Stimulated activated CD8-positive, alpha-beta memory T cell treated with anti-CD3 and anti-CD28 coated beads, Interleukin-4, amount 100 ng/mL, for 1 hour (primary cell): ENCODE results near the gene VPS13D.
A peak's percentile ranks its signal among the peaks of the same experiment; 100 is the strongest.

Experiments used
- DNase-seq, 2 donors: peaks; one replicate each; pipeline ENCODE4 v3.0.0-alpha.2; 2020; ENCODE audit warnings: low read depth in 2 of 2, low spot score in 1 of 2

Gene VPS13D, protein sequence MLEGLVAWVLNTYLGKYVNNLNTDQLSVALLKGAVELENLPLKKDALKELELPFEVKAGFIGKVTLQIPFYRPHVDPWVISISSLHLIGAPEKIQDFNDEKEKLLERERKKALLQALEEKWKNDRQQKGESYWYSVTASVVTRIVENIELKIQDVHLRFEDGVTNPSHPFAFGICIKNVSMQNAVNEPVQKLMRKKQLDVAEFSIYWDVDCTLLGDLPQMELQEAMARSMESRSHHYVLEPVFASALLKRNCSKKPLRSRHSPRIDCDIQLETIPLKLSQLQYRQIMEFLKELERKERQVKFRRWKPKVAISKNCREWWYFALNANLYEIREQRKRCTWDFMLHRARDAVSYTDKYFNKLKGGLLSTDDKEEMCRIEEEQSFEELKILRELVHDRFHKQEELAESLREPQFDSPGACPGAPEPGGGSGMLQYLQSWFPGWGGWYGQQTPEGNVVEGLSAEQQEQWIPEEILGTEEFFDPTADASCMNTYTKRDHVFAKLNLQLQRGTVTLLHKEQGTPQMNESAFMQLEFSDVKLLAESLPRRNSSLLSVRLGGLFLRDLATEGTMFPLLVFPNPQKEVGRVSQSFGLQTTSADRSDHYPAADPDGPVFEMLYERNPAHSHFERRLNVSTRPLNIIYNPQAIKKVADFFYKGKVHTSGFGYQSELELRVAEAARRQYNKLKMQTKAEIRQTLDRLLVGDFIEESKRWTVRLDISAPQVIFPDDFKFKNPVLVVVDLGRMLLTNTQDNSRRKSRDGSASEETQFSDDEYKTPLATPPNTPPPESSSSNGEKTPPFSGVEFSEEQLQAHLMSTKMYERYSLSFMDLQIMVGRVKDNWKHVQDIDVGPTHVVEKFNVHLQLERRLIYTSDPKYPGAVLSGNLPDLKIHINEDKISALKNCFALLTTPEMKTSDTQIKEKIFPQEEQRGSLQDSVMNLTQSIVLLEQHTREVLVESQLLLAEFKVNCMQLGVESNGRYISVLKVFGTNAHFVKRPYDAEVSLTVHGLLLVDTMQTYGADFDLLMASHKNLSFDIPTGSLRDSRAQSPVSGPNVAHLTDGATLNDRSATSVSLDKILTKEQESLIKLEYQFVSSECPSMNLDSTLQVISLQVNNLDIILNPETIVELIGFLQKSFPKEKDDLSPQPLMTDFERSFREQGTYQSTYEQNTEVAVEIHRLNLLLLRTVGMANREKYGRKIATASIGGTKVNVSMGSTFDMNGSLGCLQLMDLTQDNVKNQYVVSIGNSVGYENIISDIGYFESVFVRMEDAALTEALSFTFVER (N-terminal part only)

DNA sequence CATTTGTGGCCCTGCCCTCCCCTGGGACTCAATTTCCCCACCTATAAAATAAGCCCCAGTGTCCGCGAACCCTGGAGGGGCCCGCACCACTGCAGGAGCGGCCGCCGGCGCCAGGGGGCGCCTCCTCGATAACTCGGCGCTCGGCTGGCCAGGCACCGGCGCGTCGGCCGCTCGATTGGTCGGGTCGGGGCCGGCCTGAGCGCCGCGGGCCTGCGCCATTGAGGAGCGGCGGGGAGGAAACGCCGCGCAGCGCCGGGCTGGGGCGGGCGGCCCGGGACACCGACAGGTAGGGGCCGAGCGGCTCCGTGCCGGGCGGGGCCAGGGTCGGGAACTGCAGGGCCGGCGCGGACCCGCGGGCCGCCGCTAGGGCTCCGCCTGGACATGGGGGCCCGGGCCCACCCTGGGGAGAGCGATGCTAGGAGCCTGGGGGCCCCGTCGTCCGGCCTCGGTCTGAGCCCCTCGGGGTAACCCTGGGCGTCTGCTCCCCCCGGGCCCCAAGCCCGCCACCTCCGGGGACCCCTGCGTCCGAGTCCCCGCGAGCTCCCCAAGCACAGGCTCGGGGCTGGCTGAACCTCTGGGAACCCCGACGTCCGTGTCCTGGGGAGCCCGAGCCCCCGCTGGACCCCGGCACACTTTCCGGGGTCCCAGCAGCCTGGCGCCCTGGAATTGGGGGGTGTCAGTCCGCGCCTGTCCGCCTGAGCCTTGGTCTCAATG, at the start of gene VPS13D:
VPS13D (plus strand) TSS at position 196 of the 714 bp plus-strand sequence. CDS start 4,237 bp downstream, outside the sequence.
- peak; percentile 65 to 72 for DNase-seq

DNA sequence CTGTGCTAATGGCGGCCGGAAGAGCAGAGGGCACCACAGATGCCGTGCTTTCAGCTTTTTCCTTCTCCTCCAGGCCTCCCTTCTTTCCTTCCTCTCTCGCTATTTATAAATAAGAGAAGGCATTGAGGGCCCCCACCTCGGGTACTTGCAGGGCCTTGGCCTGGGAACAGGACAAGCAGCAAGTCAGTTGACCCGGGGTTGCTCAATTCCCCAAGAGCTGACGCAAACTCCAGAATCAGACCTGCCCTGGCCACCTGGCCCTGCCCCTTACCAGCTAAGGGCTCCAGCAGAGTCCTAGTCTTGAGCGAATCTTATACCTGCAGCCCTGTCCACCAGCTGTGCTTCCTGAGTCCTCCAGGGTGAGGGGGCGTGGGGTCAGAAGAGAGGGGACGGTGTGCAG, 49.5 kb upstream of the VPS13D start:
- DNase-seq: no peak

DNA sequence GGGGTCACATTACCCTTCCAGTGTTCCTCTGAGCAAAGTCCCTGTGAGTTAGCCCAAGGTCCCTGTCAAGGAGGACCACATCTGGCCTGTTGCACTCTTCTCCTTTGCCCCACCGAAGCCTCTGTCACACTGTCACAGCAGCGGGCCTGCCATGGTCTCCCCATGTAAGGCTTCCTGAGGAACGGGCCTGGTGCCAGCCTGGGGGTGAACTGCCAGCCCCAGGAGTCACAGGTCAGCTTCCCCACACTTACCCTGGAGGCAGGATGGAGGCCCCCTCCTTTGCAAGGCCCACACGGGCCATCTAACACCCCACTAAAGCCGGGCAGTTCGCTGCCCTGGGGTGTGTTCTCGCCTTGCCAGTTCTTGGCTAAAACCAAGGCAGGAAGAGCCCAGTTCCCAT, 48.9 kb upstream of the VPS13D start:
- DNase-seq: no peak

DNA sequence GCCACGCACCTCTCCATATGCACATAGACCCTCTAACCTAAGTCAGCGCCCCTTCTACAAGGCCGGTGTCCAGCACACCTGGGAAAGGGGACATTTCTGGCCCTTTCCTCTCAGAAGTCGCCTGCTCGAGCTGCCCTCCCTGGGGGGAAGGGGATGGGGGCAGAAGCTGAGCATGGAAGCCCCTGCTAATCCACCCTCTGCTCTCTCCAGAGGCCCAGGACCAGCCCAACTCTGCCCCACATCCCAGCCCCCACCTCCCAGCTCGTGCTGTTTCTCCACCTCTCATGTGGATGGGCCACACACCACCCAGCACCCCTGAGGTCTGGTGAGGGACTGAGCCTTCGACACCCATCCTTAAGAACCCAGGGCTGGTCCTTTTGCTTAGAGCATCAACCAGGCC, 48.3 kb upstream of the VPS13D start:
- no peak for DNase-seq

DNA sequence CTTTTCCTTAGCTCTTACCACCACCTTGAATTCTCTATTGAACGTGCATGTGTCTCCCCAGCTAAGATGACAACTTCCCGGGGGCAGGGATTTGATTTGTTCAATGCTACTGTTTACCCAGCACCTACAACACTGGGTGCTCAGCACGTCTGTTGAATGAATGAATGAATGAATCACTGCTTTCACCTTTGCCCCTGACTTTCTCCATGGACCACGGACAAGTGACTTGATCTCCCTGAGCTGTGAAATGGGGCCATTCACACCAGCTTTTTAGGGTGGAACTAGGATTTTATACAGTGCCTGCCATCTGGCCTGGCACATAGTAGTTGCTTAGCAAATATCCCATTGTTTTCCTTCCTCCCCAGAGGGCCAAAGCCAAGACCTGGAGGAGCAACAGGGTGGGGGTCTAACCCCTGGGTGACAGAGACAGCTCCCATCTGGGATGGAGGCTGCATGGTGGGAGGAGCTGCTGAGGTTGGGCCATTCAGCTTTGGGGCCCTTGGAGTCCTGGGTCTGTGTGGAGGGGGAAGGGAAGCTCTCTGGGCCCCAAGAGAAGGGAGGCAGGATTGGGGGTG, 47.3 kb upstream of the VPS13D start:
- DNase-seq: no peak

DNA sequence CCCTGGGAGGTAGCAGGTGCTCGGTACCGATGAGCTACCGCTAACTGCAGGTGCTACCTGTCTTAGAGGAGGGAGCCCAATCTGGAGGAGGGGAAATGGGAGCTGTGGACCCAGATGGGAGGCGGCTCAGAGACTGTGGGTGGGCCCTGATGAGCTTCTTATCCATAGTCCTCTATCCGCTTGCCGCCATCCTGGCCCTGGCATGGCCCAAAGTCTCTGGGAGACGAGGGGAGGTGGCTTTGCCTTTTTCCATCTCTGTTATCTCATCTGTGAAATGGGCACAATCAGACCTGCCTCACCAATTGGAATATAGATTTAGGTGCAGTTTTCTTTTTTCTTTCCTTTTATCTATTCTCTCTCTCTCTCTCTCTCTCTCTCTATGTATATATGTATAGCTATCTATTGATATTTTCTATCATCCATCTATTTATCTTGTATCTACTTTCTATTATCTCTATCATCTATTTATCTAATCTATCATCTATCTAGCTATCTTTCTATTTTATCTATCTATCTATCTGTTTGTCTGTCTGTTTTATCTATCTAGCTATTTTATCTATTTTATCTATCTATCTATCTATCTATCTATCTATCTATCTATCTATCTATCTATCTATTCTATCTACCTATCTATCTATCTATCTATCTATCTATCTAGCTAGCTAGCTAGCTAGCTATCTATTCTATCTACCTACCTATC, 46.6 kb upstream of the VPS13D start:
- no peak for DNase-seq

DNA sequence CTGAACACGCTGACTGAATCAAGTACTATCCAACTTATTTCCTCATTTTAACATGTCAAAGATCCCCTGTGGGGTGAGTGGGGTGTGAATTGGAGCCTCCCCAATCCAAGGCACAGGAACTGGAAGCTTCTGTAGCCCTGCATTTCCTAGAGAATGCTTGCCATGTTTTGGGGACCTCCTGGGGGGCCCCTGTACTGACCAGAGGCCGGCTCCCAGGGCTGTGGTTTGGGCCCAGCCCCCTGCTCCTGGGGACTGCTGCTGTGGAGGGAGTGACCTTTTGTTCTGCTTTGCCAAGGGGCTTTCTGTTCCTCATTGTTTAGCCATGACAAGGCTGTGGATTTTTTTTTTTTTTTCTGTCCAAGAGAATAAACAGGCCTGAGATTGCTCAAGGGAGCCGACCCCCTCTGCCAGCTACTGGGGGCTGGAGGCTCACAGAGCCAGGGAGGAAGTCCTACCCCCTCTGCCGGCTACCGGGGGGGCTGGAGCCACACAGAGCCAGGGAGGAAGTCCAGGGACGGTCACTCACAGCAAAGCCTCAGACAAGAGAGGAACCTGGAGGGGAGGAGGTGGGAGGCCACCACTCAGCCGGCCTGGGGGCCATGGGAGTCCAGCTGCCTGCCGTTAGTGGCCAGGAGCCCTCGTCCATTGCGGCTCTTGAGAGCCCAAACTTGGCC, 45.7 kb upstream of the VPS13D start:
- no peak for DNase-seq

DNA sequence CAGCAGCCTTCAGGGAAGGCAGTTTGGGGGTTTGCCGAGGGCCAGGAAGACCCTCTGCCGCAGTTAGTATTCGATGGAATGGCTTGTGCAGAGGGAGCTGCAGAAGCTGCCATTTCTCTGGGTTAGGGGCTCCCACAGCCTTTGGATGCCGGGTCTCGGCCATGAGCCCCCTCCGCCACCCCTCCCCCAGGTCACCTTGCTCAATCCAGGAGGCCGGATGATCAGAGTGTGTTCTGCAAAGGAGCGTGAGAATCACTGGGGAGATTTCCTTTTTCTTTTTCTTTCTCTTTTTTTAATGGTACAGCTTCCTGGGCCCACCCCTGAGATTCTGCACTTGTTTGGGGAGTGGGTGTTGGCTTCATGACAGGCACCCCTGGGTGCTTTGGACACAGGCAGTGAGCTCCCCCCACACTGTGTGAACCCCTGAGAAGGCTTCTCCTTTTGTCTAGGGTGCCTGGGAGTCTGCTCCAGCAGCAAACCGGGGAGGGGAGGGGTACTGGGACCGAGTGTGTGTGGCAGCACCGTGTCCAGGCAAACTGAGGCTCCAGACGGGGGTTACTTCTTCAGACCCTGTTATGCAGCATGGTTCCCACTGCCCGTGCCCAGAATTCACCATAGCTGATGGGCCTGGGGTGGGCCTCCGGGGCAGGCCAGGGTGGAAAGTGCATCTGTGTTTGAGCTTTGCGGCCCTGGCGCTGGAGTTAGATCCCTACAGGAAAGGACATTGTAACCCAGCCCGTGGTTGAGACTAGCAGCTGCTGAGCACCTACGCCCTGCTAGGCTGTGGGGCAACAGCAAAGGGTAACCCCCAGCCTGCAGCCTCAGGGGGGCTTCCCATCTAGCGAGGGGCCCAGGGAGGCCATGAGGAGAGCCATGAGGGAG, 44.6 kb upstream of the VPS13D start:
- no peak for DNase-seq

DNA sequence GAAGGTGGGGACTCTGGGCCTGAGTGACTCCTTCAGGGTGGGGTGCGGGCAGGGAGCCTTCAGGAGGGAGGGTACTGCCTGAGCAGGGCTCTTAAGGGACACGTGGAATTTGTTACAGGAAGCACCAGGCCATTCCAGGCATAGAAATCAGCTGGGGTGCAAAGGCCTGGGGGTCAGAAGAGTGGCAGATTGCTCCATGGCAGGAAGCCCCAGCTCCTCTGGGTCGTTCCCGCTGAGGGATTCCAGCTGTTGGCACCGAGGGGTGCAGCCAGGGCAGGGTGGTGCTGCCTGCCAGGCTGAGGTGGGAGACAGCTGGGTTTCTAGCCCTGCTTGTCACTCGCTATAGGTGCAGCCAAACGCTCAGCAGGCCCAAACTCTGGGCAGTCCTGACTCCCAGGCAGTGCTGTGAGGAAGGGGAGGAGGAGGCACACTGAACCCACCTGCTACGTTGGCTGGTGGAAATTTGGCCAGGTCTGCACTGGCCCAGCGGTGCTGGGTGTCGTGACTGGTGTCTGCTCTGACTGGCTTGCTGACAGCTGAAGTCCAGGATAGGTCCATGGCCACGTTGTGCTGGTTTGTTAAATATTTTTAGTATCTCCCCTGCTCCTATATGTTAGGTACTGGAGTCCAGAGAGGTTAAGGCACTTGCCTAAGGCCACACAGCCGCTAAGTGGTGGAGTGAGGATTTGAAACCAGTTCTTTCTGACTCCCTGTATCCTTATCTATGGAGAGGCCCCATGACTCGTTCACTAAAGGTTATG, 43.7 kb upstream of the VPS13D start:
- DNase-seq: no peak

DNA sequence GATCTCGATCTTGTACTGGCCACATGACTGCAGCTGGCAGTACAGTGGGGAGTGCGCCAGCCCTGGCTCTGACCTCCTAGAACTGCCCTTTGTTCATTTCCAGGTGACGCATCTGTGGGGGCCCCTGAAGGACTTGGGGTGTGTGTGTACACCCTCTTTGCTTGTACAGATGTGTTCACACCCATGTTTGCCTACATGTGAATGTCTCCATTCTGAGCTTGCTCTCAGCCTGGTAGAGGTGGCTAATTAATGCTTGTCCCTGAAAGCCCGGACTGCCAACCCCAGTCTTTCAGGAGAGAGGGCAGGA, 43.2 kb upstream of the VPS13D start:
- no peak for DNase-seq

DNA sequence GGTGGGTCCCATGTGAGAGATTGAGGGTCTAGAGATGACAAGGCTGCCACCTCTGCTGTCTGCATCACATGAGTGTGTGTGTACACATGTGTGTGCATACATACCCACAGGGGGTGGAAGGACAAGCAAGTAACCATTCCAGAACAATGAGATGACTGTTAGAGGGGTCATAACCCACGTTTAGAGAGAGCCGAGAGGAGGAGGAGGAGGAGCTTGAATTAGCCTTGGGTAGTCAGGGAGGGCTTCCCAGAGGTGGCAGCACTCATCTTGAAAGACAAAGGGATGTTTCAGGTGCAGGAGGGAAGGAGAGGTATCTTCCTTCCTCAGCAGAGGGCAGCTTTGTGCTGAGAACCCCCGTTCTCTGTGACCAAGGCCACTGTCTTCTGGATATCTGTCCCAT, 41.7 kb upstream of the VPS13D start:
- DNase-seq: no peak

DNA sequence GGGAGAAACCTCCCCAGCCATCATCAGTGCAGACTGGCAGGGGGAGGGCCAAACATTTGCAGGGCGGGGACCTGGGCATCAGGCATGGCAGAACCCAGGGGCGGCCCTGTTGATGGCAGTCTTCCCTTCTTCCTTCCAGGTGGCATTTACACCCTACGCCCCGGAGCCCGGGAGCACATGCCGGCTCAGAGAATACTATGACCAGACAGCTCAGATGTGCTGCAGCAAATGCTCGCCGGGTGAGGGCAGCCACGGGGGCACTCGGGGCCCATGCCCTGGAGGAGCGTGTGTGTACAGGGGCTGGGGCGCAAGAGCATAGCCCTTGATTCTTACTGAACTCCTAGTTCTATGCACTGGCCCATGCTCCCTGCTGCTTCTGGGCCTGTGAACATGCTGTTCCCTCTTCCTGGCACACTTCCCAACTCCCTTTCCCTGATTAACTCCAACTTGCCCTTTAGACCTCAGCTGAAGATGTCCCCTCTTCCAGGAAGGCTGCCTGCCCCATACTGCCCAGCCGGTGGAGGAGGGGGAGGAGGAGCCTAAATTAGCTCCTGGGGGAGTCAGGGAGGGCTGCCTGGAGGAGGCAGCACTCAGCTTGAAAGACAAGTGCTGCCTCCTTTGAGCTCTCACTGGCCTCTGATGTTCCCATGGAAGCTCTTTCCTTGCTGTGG, 41.0 kb upstream of the VPS13D start:
- DNase-seq: no peak

DNA sequence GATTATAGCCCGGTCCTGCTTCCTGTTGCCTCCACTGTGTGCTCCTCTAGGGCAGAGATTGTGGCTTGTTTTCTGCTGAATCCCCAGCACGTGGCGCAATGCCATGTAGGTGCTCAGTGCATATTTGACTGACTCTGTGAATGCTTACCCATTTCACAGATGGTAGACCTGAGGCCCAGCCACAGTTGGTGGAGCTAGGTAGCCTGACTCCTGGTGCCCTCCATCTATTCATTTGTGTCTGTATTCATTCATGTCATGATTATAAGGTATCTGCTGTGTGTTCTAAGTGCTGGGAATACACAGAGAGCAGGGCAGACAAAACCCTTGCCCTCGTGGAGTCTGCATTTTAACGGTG, 40.5 kb upstream of the VPS13D start:
- no peak for DNase-seq

DNA sequence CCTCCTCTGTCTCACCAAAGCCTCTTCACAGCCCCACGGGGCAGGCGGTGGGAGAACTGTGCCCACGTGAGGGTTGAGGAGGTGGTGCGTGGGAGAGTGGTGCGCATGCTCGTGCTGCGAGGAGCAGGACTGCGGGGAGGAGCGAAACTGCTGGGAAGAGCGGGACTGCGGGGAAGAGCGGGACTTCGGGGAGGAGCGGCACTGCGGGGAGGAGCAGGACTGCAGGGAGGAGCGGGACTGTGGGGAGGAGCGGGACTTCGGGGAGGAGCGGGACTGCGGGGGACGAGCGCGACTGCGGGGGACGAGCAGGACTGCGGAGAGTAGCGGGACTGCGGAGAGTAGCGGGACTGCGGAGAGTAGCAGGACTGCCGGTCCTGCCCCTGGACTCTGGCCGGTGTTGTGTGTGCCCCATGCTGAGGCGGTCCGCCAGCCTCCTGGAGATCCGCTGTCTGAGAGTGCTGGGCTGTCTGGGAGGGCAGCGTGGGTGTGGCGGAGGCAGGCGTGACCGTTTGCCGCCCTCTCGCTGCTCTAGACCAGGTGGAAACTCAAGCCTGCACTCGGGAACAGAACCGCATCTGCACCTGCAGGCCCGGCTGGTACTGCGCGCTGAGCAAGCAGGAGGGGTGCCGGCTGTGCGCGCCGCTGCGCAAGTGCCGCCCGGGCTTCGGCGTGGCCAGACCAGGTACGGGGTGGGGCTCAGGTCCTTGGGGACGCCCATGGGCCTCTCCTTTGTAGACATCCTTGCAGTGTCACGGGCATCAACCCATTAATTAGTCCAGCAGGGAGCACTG, 38.4 kb upstream of the VPS13D start:
- no peak for DNase-seq

DNA sequence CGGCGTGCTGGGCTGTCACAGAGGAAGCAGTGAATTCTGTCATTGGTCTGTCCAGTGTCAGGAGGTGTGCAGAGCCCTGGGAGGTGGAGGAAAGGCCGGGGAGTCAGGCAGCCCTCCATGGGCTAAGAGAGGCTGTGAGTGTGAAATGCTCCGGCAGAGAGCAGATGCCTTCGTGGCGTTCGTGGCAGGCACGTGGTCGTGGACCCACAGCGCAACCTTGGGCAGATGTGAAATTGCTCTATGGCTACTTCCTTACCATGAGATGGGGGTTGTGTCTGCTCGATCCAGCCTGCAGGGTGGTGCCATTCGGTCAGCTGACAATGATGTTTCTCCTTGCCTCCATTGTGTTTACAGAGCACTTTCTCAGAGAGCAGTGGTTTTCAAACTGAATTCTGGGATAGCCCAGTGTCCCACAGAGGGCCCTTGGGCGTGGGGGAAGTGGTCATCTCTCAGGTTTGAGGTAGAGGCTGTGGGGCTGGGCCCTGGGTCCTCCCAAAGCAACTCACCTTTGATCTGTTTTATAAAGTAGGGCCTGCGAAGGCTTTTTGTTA, 35.1 kb upstream of the VPS13D start:
- no peak for DNase-seq

DNA sequence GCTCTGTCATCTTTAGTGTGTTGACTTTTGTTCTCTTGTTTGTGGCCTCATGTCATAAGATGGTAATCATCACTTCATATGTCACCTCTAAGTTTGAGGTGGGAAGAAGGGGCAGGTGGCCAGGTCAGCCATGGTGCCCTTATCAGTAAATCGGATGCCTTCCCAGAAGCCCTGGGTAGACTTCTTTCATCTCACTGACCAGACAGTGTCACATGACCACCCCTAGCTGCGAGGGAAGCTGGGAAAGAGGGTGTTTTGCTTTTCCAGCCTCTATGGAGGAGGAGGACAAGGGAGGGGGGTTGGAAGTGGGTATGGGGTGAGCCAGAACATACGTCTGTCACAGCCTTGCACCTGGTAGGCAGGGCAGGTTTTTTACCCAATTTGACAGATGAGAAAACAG, 34.4 kb upstream of the VPS13D start:
- DNase-seq: no peak
